Smooth muscle cell (in vitro differentiated cells): ENCODE results near the gene ALDH3A2. TPM values are rescaled to one million over a fixed set of nuclear protein-coding genes. Genes with fewer than 3 reads are reported as not detected.
"Not testable (repeated sequence)": the region's sequence is repeated elsewhere in the genome, so short reads cannot be mapped to it uniquely, and the experiment has no call there.

Experiments used
- DNase-seq: peaks from one replicate; lab custom pipeline; 2025; ENCODE audit not compliant: unreplicated experiment; lab: John Stamatoyannopoulos, UW
- H2AFZ ChIP-seq: fragments of 200-600 bp; sonication (generic); 2 replicates; pipeline ENCODE4 v1.6.0; 2016; ENCODE audit warnings: antibody characterized with exemption, low read depth, mild to moderate bottlenecking
- H3F3A ChIP-seq: fragments of 200-600 bp; sonication (generic); 2 replicates; pipeline ENCODE4 v1.6.0; 2017; ENCODE audit warnings: antibody characterized with exemption, low read depth
- H3K27ac ChIP-seq: fragments of 200-600 bp; sonication (generic); 2 replicates; pipeline ENCODE4 v1.5.1; 2016; ENCODE audit warnings: low read depth, mild to moderate bottlenecking
- H3K27me3 ChIP-seq: fragments of 200-600 bp; sonication (generic); 2 replicates; pipeline ENCODE4 v1.6.1; 2016; ENCODE audit warnings: low read depth, mild to moderate bottlenecking
- H3K36me3 ChIP-seq: fragments of 200-600 bp; sonication (generic); 2 replicates; pipeline ENCODE4 v1.5.1; 2016; ENCODE audit warnings: low read depth
- H3K4me1 ChIP-seq: fragments of 200-600 bp; sonication (generic); 2 replicates; pipeline ENCODE4 v1.5.1; 2016; ENCODE audit warnings: low read depth
- H3K4me2 ChIP-seq: fragments of 200-600 bp; sonication (generic); 2 replicates; pipeline ENCODE4 v1.6.0; 2016; ENCODE audit warnings: mild to moderate bottlenecking
- H3K4me3 ChIP-seq: fragments of 200-600 bp; sonication (generic); 2 replicates; pipeline ENCODE4 v1.5.1; 2016; ENCODE audit warnings: mild to moderate bottlenecking
- H3K79me2 ChIP-seq: fragments of 200-600 bp; sonication (generic); 2 replicates; pipeline ENCODE4 v1.6.0; 2016; ENCODE audit warnings: low read depth, mild to moderate bottlenecking
- H3K9ac ChIP-seq: fragments of 200-600 bp; sonication (generic); 2 replicates; pipeline ENCODE4 v1.6.0; 2016; ENCODE audit warnings: low read depth
- H3K9me3 ChIP-seq: fragments of 200-600 bp; sonication (generic); replicated peaks from 2 replicates; pipeline ENCODE4 v1.5.1; 2016; ENCODE audit warnings: low read depth
- H4K20me1 ChIP-seq: fragments of 200-600 bp; sonication (generic); 2 replicates; pipeline ENCODE4 v1.6.0; 2016; ENCODE audit warnings: low read depth
- CTCF ChIP-seq: fragments of 200-600 bp; sonication (generic); IDR thresholded peaks from 2 replicates; pipeline ENCODE4 v1.5.1; 2017; ENCODE audit warnings: borderline replicate concordance, mild to moderate bottlenecking, antibody characterized with exemption; ENCODE audit not compliant: insufficient read depth, poor library complexity, severe bottlenecking
- WGBS: methylation state at CpG from one replicate; pipeline ENCODE4 v1.1.7; 2016; ENCODE audit warnings: low lambda C conversion rate; 5-methylcytosine and 5-hydroxymethylcytosine counted together
- polyA plus RNA-seq: library from polyadenylated mRNA; unstranded; fragments of >200 nt; fragmentation: Nextera tagmentation; extraction: Ambion mirVana; gene quantifications from 2 replicates; pipeline ENCODE4 v1.2.1, GENCODE V29; 2016
- total RNA-seq: library from RNA; depleted of rRNA; stranded (reverse); fragments of >200 nt; gene quantifications from 2 replicates; pipeline ENCODE4 v1.2.3, GENCODE V29; 2014

The ALDH3A2 gene
- total and polyA plus RNA-seq, 2 experiments from 2014 or later: 13.5 to 26.9 TPM

- Histone ChIP-seq H2AFZ (no peak overlapping the region), H3K4me1 (no peaks in the 10 kb centered on the region)
Observed at GRCh38 chr17:19683117-19683516, 34.6 kb downstream of the ALDH3A2 start.

GRCh38 chr17:19684909-19685580, 36.5 kb downstream of the ALDH3A2 start:
- H3K79me2 ChIP-seq, H4K20me1 ChIP-seq, H2AFZ ChIP-seq, H3K9ac ChIP-seq, H3K4me3 ChIP-seq, H3K4me1 ChIP-seq, H3K9me3 ChIP-seq, H3K4me2 ChIP-seq, H3F3A ChIP-seq, H3K27ac ChIP-seq, H3K36me3 ChIP-seq, DNase-seq, H3K27me3 ChIP-seq: not testable (repeated sequence)
- 95% methylated on average over 31 of the region's 32 CpGs for WGBS

More at GRCh38 chr17:19683117-19683516, 34.6 kb downstream of the ALDH3A2 start:
- Histone ChIP-seq H3F3A (no peaks in the 10 kb centered on the region), H3K36me3 (no peaks in the 10 kb centered on the region), H3K9ac (no peak overlapping the region), H3K9me3 (no peaks in the 10 kb centered on the region), H3K79me2 (no peaks in the 10 kb centered on the region), H3K27ac (no peak overlapping the region), H3K27me3 (no peaks in the 10 kb centered on the region), H3K4me3 (no peak overlapping the region), H3K4me2 (no peak overlapping the region), H4K20me1 (no peaks in the 10 kb centered on the region)
- WGBS: 93% methylated on average over 2 of the region's 2 CpGs
- no peak for TF ChIP-seq CTCF
- no peak for DNase-seq

GRCh38 chr17:19686400-19687090, 38.0 kb downstream of the ALDH3A2 start:
- H3F3A ChIP-seq: no peaks in the 10 kb centered on the region
- H3K27ac ChIP-seq: no peak overlapping the region
- no peak overlapping the region for H3K9ac ChIP-seq
- H3K9me3 ChIP-seq: no peaks in the 10 kb centered on the region
- no peak for TF ChIP-seq CTCF
- WGBS: 97% methylated on average over 2 of the region's 2 CpGs
- no peaks in the 10 kb centered on the region for H3K27me3 ChIP-seq
- H3K79me2 ChIP-seq: no peaks in the 10 kb centered on the region
- no peak for DNase-seq
- H3K4me2 ChIP-seq: no peak overlapping the region
- H4K20me1 ChIP-seq: no peaks in the 10 kb centered on the region
- H3K36me3 ChIP-seq: no peaks in the 10 kb centered on the region
- H3K4me1 ChIP-seq: no peaks in the 10 kb centered on the region
- H3K4me3 ChIP-seq: no peak overlapping the region
- no peak overlapping the region for H2AFZ ChIP-seq

- Histone ChIP-seq H3K79me2 (no peaks in the 10 kb centered on the region), H3K9ac (no peak overlapping the region), H3F3A (no peaks in the 10 kb centered on the region), H3K4me3 (no peak overlapping the region), H3K36me3 (no peaks in the 10 kb centered on the region), H2AFZ (no peak overlapping the region), H3K27ac (no peak overlapping the region), H3K4me1 (peaks cover 34% of the 10 kb centered on the region), H3K4me2 (no peak overlapping the region), H4K20me1 (no peaks in the 10 kb centered on the region), H3K27me3 (no peaks in the 10 kb centered on the region), H3K9me3 (no peaks in the 10 kb centered on the region)
- DNase-seq: no peak
- TF ChIP-seq CTCF: no peak
- 84% methylated on average over 4 of the region's 4 CpGs for whole genome bisulfite sequencing
Observed at GRCh38 chr17:19702217-19702641, 53.7 kb downstream of the ALDH3A2 start.
